ENCODE data around the gene PTPRN2.

DNA sequence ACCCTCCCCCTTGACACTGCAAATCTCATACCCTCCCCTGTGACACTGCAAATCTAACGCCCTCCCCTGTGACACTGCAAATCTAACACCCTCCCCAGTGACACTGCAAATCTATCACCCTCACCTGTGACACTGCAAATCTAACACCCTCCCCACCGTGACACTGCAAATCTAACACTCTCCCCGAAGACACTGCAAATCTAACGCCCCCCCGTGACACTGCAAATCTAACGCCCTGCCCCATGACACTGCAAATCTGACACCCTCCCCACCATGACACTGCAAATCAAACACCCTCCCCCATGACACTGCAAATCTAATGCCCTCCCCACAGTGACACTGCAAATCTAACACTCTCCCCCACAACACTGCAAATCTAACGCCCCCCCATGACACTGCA, 647.1 kb downstream of the PTPRN2 start:
- TF ChIP-seq, protein P1, sequence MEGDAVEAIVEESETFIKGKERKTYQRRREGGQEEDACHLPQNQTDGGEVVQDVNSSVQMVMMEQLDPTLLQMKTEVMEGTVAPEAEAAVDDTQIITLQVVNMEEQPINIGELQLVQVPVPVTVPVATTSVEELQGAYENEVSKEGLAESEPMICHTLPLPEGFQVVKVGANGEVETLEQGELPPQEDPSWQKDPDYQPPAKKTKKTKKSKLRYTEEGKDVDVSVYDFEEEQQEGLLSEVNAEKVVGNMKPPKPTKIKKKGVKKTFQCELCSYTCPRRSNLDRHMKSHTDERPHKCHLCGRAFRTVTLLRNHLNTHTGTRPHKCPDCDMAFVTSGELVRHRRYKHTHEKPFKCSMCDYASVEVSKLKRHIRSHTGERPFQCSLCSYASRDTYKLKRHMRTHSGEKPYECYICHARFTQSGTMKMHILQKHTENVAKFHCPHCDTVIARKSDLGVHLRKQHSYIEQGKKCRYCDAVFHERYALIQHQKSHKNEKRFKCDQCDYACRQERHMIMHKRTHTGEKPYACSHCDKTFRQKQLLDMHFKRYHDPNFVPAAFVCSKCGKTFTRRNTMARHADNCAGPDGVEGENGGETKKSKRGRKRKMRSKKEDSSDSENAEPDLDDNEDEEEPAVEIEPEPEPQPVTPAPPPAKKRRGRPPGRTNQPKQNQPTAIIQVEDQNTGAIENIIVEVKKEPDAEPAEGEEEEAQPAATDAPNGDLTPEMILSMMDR (IDR thresholded peaks at IDR 0.05) = no peak
- TF ChIP-seq POLR2AphosphoS5 (IDR thresholded peaks at IDR 0.05) = no peak
- no peak for TF ChIP-seq POLR2A (IDR thresholded peaks at IDR 0.05)
